Stimulated activated CD4-positive, alpha-beta T cell treated with anti-CD3 and anti-CD28 coated beads, Interleukin-4, amount 100 ng/mL, for 24 hours (primary cell): ENCODE measurements around the gene GALR2.
"Not testable (repeated sequence)": the region's sequence is repeated elsewhere in the genome, so short reads cannot be mapped to it uniquely, and the experiment has no call there.

ENCODE experiments used
- DNase-seq: peaks from one replicate; pipeline ENCODE4 v3.0.0-alpha.2; 2020

Gene GALR2

DNA sequence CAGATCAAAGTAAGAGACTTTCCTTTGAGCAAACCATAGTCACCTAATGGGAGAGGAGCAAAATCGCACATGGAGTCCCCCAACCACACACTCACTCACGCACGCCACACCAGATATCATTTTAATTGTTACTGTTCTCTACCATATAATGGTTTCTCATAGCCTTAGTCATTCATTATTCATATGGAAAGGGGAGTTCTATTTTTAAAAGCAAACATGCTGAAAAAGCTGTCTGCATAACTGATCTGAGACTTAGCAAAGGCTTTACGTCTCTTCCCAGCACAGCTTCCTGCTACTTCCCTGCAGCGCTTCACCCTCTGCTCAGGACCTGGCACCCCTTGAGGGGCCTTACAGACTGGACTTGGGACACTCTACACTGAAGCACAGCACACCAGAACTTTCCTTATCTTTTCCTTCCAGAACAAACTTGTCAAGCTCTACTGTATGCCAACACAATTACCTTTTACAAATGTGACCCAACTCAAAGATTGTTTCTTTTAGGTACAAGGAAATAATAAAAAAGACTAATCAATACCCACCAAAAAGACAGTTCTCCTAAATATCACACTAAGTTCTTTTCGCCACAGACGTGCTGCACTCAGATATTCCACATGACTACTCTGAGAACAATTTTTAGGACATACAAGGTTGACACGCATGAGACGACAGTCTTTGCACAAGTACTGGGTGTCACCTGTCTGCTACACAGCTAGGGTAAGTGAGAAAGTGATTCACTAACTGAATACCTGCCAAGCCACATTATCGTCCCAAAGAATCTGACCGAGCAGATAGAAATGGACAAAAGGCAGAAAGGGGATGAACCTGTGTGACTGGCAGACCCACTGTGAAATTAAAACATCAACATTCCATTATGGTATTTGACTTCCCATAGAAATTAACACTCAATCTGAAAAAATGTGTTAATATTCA, 23.8 kb upstream of the GALR2 start:
- no peak for DNase-seq

DNA sequence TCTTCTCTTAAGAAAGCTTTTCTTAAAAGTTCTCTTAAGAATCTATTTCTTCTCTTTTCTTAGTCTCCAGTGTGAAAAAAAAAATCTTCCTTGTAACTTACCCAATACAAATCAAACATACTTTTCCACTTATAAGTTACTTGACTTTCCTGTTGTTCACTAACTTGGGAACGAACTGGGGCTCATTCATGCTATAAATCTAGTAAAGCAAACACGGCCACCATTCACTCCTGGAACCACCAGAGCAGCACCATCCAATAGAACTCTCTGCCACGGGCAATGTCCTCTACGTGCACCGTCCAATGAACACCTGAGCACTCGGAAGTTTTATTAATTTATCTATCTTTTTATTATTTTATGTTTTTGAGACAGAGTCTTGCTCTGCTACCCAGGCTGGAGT, 23.0 kb upstream of the GALR2 start:
- no peak for DNase-seq

- DNase-seq, result peak; percentile 52
Measured at GRCh38 chr17:76053246-76054111, 21.1 kb upstream of the GALR2 start.

GRCh38 chr17:76054112-76054476, 20.5 kb upstream of the GALR2 start:
- no peak for DNase-seq

DNA sequence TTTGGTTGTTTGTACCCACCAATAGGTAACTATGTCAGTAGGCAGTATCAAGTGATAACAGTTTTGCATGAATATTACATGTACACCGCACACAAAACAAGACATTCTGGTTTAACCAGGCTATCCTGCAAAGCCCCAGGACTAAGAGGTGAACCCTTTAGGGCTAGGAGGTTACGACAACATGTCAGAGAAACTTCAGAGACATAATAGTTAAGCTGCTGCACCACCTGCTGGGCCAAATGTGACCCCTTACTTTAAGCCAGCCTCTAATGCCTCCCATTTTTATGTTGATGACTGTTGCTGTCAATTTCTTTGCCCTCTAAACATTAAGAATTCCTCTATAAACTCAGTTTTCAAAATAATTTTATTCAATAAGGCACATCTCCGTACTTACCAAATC, 17.7 kb upstream of the GALR2 start:
- DNase-seq, result no peak

DNA sequence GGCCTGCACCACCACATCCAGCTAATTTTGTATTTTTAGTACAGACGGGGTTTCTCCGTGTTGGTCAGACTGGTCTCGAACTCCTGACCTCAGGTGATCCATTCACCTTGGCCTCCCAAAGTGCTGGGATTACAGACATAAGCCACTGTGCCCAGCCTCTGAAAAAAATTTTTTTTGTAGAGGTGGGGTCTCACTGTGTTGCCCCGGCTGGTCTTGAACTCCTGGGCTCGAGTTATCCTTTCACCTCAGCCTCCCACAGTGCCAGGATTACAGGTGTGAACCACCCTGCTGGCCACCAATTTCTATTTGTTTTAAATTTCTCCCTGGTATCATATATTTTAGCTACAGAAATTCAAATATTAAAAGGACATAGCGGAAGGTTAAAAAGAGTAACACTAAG, 16.3 kb upstream of the GALR2 start:
- not testable (repeated sequence) for DNase-seq

DNA sequence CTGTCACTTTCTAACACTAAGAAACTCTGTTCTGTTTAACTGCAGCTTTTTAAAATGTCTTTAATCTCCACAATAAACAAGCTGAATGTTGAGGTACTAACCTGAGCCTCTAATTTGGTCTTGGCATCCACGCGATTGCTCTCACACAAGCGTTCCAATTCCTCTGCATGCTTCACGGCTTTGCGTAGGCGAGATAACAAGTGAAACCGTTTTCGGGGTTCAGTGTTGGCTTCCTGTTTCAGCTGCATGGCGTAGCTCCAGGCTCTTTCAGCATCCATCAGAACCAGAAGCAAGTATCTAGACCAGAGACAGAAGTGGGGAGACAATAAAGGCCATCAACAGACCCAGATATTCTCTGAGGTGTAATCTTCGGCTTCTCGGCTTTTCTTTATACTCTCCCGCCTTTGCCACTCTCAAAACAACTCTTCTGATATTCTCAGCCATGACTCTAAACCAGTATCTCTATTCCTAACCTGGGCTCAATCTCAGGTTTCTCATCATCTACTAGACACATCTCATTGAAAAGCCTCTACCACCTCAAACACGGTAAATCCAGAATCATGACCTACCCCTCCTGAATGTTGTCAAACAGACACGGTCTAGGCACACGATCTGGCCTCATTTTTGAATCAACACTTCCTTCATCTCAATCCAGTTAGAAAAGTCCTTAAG, 10.6 kb upstream of the GALR2 start:
- peak; percentile 76 for DNase-seq

- no peak for DNase-seq
Measured at GRCh38 chr17:76065775-76066174, 8.8 kb upstream of the GALR2 start.

GRCh38 chr17:76071531-76072147, 2.9 kb upstream of the GALR2 start:
- peak; percentile 56 for DNase-seq

GRCh38 chr17:76072148-76072858, 2.3 kb upstream of the GALR2 start, which contains the start of gene SRP68:
Gene SRP68, minus strand, starts transcription at chr17:76072517. Its CDS starts 26 bp downstream, at chr17:76072491.
- peak; percentile 86 for DNase-seq

- DNase-seq, result no peak
Measured at GRCh38 chr17:76075364-76076145, 974 bp downstream of the GALR2 start.

DNA sequence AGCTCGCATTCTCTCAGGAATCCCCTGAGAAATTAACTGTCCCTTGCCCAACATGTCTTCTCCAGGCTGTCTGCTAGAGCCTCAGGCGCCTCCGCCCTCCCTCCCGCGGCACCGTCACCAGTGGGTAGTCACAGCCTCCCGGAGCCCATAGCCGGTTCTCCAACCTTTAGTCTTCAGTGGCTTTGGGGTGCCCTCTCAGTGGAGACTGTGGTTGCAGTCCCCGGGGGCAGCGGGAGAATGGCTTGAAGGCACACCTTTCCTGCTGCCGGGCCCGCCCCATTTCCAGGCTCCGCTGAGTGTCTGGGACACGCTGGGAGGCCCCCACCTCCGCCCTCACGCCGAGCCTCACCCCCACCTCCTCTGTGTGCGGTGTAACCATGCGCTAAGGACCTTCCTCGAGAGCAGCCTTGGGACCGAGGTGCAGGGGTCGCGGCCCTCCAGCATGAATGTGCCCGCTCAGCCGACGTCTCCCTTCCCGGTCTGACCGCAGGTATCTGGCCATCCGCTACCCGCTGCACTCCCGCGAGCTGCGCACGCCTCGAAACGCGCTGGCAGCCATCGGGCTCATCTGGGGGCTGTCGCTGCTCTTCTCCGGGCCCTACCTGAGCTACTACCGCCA, 1.7 kb downstream of the GALR2 start:
- no peak for DNase-seq

GRCh38 chr17:76076765-76077583, 2.4 kb downstream of the GALR2 start:
- peak; percentile 41 for DNase-seq

DNA sequence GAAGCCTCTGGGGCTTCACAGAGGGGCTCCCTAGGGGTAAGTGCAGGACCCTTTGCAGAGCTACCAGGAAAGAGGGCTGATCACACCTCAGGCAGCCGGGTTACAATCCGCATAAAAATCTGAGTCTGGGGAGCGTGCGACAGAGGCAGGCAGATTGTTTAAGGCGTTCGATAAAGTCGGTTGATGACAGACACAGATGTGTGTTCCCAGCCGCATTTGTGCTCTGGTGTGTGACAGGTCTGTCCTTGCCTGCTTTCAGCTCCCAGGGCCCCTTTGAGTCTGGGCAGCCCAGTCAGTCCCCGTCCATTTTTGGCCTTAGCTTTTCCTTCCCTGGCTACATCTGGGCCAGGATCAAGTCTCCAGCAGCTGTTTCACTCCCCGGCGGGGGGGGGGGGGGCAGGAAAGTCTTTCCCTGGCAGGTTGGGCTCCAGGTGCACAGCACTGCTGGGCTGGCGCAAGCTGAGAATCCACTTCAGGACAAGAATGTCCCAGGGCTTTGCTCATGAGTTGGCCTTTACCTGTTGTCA, 3.1 kb downstream of the GALR2 start:
- DNase-seq, result no peak

- not testable (repeated sequence) for DNase-seq
Measured at GRCh38 chr17:76078370-76078769, 3.8 kb downstream of the GALR2 start.

DNA sequence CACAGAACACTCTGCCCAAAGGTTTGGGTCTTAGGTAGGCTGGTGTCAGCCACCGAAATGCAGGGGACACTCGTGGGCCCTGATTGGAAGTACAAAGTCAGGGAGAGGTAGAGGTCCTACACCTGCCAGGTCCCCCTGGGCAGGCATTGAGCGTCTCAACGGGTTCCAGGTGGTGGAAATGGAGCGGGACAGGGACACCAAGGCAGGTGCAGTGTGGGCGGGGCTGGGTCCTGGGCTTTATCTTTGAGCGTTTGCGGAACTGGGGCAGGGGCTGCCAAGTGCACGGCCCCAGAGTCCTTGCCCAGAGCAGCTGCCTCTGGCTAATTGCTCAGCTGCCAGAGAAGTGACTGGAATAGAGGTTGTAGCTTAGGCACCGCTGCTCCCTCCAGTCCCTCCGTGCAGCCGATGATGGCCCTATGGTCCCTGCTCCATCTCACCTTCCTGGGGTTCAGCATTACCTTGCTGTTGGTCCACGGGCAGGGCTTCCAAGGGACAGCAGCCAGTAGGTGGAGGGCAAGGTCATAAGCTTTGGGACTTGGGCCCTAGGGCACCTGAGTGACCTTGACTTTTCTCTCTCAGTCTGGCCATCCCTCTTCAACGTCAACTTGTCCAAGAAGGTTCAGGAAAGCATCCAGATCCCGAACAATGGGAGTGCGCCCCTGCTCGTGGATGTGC, 4.4 kb downstream of the GALR2 start, which contains the start of gene ZACN:
TSS of gene ZACN (plus strand) at position 323 of the 675 bp plus-strand sequence. CDS start at position 406, 83 bp downstream.
- no peak for DNase-seq

- no peak for DNase-seq
Measured at GRCh38 chr17:76079535-76079955, 5.0 kb downstream of the GALR2 start.

DNA sequence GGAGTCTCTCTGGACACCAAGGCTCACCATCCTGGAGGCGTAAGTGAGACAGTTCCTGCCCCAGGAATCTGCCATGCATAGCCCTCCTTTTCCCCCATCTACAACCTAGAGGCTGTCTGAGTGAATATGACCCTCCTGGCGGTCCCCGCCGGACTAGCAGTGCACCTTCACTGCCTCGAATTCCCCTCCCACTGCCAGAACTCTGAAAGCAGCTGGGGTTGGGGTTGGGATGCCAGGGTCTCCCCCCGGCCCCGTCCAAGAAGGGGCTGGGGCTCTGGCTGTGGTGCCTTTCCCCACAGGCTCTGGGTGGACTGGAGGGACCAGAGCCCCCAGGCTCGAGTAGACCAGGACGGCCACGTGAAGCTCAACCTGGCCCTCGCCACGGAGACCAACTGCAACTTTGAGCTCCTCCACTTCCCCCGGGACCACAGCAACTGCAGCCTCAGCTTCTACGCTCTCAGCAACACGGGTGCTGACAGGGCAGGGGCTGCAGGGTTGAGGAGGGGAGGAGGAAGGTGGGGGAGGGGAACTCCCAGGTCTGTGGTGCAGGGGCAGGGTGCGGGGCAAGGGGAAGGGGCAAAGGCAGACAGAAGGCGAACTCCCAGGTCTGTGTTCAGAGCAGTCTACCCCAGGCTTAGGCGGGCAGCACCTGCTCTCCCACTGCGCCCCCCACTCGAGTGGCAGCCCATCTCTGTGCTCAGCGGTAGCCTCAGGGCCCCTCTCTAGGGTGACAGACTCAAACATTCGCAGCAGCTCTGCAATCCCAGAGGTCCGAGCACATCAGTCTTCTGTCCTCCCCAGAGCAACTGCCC, 5.6 kb downstream of the GALR2 start:
- no peak for DNase-seq
